ENCODE data around the gene CCT7.

Gene CCT7

DNA sequence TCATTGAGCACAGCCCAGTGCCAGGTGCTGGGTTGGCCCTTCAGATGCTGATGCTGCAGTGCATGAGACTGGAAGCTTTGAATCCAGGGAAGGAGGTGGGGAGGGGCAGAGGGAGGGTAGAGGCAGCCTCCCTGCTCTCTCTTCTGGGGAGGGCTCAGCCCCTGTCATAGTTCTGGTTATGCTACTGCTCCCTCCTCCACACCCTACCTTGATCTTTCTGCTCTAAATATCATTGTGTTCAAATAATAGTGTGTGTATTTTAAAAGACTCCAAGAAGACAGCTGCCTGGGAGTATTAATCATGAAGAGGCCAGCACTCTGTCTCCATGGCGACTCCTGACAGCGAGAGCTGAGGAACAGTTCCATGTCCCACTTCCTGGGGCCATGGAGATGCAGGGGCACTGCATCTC, 63.0 kb downstream of the CCT7 start:
- peak; percentile 14 for DNase-seq

DNA sequence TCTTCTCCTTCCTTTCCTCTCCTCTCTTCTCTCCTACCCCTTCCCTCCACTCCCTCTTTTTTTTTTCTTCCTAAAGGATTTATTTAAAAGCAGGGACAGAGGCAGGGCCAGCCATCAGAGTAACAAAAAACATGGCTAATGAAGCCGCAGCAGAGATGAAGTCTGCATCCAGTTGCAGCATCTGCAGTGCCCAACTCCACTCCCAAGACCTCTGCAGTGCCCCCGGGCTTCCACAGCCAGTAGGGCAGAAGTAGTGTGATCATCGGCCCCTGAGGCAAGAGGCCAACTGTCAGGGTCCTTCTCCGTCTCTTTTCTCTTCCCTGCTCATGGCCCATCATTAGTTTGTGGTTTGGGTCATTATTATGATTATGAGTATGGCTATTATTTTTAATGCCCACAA, 63.5 kb downstream of the CCT7 start:
- DNase-seq = no peak

DNA sequence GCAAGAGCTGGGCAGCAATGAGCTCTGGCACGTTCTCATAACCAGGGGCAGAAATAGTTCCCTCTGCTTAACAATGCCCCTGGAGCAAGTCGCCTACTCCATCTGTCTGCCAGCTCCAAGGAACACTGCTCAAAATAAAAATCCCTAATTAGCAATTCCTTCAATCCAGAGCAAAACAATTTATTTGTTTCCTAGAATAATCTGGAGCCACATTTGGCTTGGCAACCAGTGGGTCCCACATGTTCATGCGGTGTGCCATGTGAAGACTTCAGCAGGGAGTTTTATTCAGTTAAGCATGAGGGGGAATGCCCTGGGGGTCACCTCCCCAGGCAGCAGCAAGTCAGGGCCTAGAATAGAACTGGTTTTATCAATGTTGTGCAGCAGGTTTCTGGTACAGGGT, 66.8 kb downstream of the CCT7 start:
- DNase-seq = no peak

DNA sequence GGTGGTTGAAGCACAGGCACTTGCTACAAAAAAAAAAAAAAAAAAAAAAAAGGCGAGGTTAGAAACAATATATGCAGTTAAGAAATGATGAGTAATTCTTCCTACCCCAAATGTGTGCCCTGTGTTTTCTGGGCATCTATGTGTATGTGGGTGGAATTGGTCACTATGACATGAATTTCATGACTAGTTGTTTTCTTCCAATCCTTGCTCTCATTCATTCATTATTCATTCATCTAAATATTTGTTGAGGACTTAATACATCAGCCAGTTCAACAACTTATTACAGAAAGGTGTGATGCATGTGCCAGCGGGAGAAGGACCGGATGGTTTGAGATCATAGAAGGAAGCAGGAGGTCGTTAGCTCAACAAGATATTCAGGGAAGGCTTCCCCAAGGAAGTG, 67.5 kb downstream of the CCT7 start:
- no peak for DNase-seq

Data from fibroblast of skin of scalp (primary cell).